Neural crest cell (in vitro differentiated cells): Measurements from ENCODE around the gene NLGN1. TPM values are rescaled to one million over a fixed set of nuclear protein-coding genes. Genes with fewer than 3 reads are reported as not detected.

Experiments used
- DNase-seq: peaks from one replicate; pipeline ENCODE4 v3.0.0; 2021; ENCODE audit warnings: low read depth, mixed read lengths, low spot score
- H3K27ac Mint-ChIP-seq: one replicate; pipeline ENCODE4 v1.8.0; 2021; ENCODE audit warnings: mild to moderate bottlenecking, mixed read lengths; ENCODE audit not compliant: unreplicated experiment
- H3K27me3 Mint-ChIP-seq: 2 replicates; pipeline ENCODE4 v1.8.0; 2021; ENCODE audit warnings: low read depth, mild to moderate bottlenecking, mixed read lengths
- H3K36me3 Mint-ChIP-seq: 2 replicates; pipeline ENCODE4 v1.8.0; 2021; ENCODE audit warnings: low read depth, mild to moderate bottlenecking, mixed read lengths
- H3K4me1 Mint-ChIP-seq: 2 replicates; pipeline ENCODE4 v1.8.0; 2021; ENCODE audit warnings: mixed read lengths
- H3K4me3 Mint-ChIP-seq: one replicate; pipeline ENCODE4 v1.8.0; 2021; ENCODE audit warnings: mild to moderate bottlenecking, mixed read lengths
- H3K9me3 Mint-ChIP-seq: 2 replicates; pipeline ENCODE4 v1.8.0; 2021; ENCODE audit warnings: mixed read lengths
- CTCF ChIP-seq: fragments of 200-600 bp; sonication (generic); conservative IDR thresholded peaks from 2 replicates; pipeline ENCODE4 v1.5.0; 2021; ENCODE audit warnings: antibody characterized with exemption, mild to moderate bottlenecking
- total RNA-seq: library from RNA; stranded (reverse); gene quantifications from 2 replicates; pipeline ENCODE4 v1.2.1, GENCODE V29; 2021

The NLGN1 gene
- total RNA-seq, 1 donor from 2014 or later = 20.0 TPM

- no peaks in the 10 kb centered on the region for H3K36me3 Mint-ChIP-seq
- no peak for TF ChIP-seq CTCF
- no peaks in the 10 kb centered on the region for H3K27me3 Mint-ChIP-seq
- H3K27ac Mint-ChIP-seq = no peak overlapping the region
- H3K4me3 Mint-ChIP-seq = no peak overlapping the region
- peaks cover 3% of the 10 kb centered on the region for H3K4me1 Mint-ChIP-seq
- no peak for DNase-seq
- H3K9me3 Mint-ChIP-seq = no peaks in the 10 kb centered on the region
These were observed 675.1 kb downstream of the NLGN1 start for GRCh38 chr3:174072675-174073074.

- no peaks in the 10 kb centered on the region for H3K27me3 Mint-ChIP-seq
- H3K4me1 Mint-ChIP-seq = no peaks in the 10 kb centered on the region
- no peak overlapping the region for H3K27ac Mint-ChIP-seq
- no peak for DNase-seq
- H3K4me3 Mint-ChIP-seq = no peak overlapping the region
- H3K36me3 Mint-ChIP-seq = peaks cover 2% of the 10 kb centered on the region
- H3K9me3 Mint-ChIP-seq = no peaks in the 10 kb centered on the region
- no peak for TF ChIP-seq CTCF
These were observed 686.2 kb downstream of the NLGN1 start for GRCh38 chr3:174083706-174084105.

- no peak for DNase-seq
- TF ChIP-seq CTCF = no peak
- Mint-ChIP-seq H3K4me1 (peaks cover 4% of the 10 kb centered on the region), H3K27ac (no peak overlapping the region), H3K4me3 (no peak overlapping the region), H3K9me3 (no peaks in the 10 kb centered on the region), H3K27me3 (no peaks in the 10 kb centered on the region), H3K36me3 (no peaks in the 10 kb centered on the region)
These were observed 692.0 kb downstream of the NLGN1 start for GRCh38 chr3:174089592-174089991.

- Mint-ChIP-seq H3K4me3 (no peak overlapping the region), H3K9me3 (no peaks in the 10 kb centered on the region), H3K36me3 (no peaks in the 10 kb centered on the region), H3K27ac (no peak overlapping the region), H3K27me3 (no peaks in the 10 kb centered on the region), H3K4me1 (peaks cover 8% of the 10 kb centered on the region)
- no peak for DNase-seq
- no peak for TF ChIP-seq CTCF
These were observed 697.1 kb downstream of the NLGN1 start for GRCh38 chr3:174094669-174095068.

- Mint-ChIP-seq H3K27me3 (no peaks in the 10 kb centered on the region), H3K4me3 (no peak overlapping the region), H3K9me3 (no peaks in the 10 kb centered on the region), H3K4me1 (peaks cover 8% of the 10 kb centered on the region), H3K36me3 (no peaks in the 10 kb centered on the region), H3K27ac (no peak overlapping the region)
- no peak for TF ChIP-seq CTCF
- no peak for DNase-seq
These were observed 700.1 kb downstream of the NLGN1 start for GRCh38 chr3:174097686-174098085.

GRCh38 chr3:174098746-174099145, 701.2 kb downstream of the NLGN1 start:
- Mint-ChIP-seq H3K9me3 (no peaks in the 10 kb centered on the region), H3K27me3 (no peaks in the 10 kb centered on the region), H3K4me3 (no peak overlapping the region), H3K36me3 (no peaks in the 10 kb centered on the region), H3K27ac (no peak overlapping the region), H3K4me1 (peaks cover 8% of the 10 kb centered on the region)
- no peak for TF ChIP-seq CTCF
- DNase-seq = no peak
